OCI-LY1 (cell line): ENCODE results near the gene EFR3B.
"Not testable (repeated sequence)": the region's sequence is repeated elsewhere in the genome, so short reads cannot be mapped to it uniquely, and the experiment has no call there.

Experiments
- H2AFZ ChIP-seq: fragments of 200-600 bp; sonication (generic), shearing (Covaris generic); 2 replicates; pipeline ENCODE4 v1.6.0; 2014; ENCODE audit warnings: antibody characterized with exemption, mild to moderate bottlenecking, low read length
- H3F3A ChIP-seq: fragments of 200-600 bp; sonication (generic), shearing (Covaris generic); 2 replicates; pipeline ENCODE4 v1.6.0; 2014; ENCODE audit warnings: mild to moderate bottlenecking, antibody characterized with exemption, low read length, moderate library complexity; ENCODE audit not compliant: insufficient read depth
- H3K27ac ChIP-seq: fragments of 200-600 bp; sonication (generic); 2 replicates; pipeline ENCODE4 v1.5.1; 2014; ENCODE audit warnings: low read length, mixed run types, mild to moderate bottlenecking, low read depth; ENCODE audit not compliant: poor library complexity, severe bottlenecking
- H3K27me3 ChIP-seq: fragments of 200-600 bp; sonication (generic); 2 replicates; pipeline ENCODE4 v1.6.0; 2014; ENCODE audit warnings: antibody characterized with exemption, mild to moderate bottlenecking, low read length, moderate library complexity; ENCODE audit not compliant: insufficient read depth
- H3K36me3 ChIP-seq: fragments of 200-600 bp; sonication (generic); 2 replicates; pipeline ENCODE4 v1.6.1; 2014; ENCODE audit warnings: mild to moderate bottlenecking, antibody characterized with exemption, low read length, moderate library complexity, mixed read lengths; ENCODE audit not compliant: insufficient read depth
- H3K4me1 ChIP-seq: fragments of 200-600 bp; sonication (generic); 2 replicates; pipeline ENCODE4 v1.5.1; 2014; ENCODE audit warnings: mild to moderate bottlenecking, low read length, moderate library complexity; ENCODE audit not compliant: insufficient read depth, severe bottlenecking
- H3K4me2 ChIP-seq: fragments of 200-600 bp; sonication (generic), shearing (Covaris generic); 2 replicates; pipeline ENCODE4 v1.6.1; 2014; ENCODE audit warnings: low read length
- H3K4me3 ChIP-seq: fragments of 200-600 bp; sonication (generic); 2 replicates; pipeline ENCODE4 v1.5.1; 2014; ENCODE audit warnings: low read length, low read depth, mild to moderate bottlenecking, mixed read lengths; ENCODE audit not compliant: poor library complexity, severe bottlenecking
- H3K79me2 ChIP-seq: fragments of 200-600 bp; shearing (Covaris generic); 2 replicates; pipeline ENCODE4 v1.6.1; 2016; ENCODE audit warnings: mixed run types, low read length, mixed read lengths; ENCODE audit not compliant: insufficient read depth
- H3K9ac ChIP-seq: fragments of 200-600 bp; sonication (generic), shearing (Covaris generic); 2 replicates; pipeline ENCODE4 v1.6.1; 2014; ENCODE audit warnings: mild to moderate bottlenecking, low read length, mixed read lengths
- H3K9me2 ChIP-seq: fragments of 200-600 bp; sonication (generic), shearing (Covaris generic); 2 replicates; pipeline ENCODE4 v1.6.1; 2014; ENCODE audit warnings: low read depth, mild to moderate bottlenecking, low read length, mixed read lengths
- H3K9me3 ChIP-seq: fragments of 200-600 bp; shearing (Covaris generic); 2 replicates; pipeline ENCODE4 v1.6.1; 2014; ENCODE audit warnings: low read length, mixed read lengths
- H4K20me1 ChIP-seq: fragments of 200-600 bp; sonication (generic), shearing (Covaris generic); 2 replicates; pipeline ENCODE4 v1.6.0; 2016; ENCODE audit warnings: mild to moderate bottlenecking, low read length; ENCODE audit not compliant: insufficient read depth
- EZH2 ChIP-seq: fragments of 200-600 bp; sonication (generic), shearing (Covaris generic); IDR thresholded peaks from 2 replicates; pipeline ENCODE4 v1.8.0; 2017; ENCODE audit warnings: borderline replicate concordance, mixed run types, mild to moderate bottlenecking, antibody characterized with exemption, low read length, moderate library complexity, mixed read lengths
- TF ChIP-seq, protein P1 (sequence below): fragments of 200-600 bp; sonication (generic), shearing (Covaris generic); IDR thresholded peaks from 2 replicates; pipeline ENCODE4 v1.5.1; 2017; ENCODE audit warnings: mild to moderate bottlenecking, antibody characterized with exemption, low read length, moderate library complexity, mixed read lengths

Gene EFR3B

DNA sequence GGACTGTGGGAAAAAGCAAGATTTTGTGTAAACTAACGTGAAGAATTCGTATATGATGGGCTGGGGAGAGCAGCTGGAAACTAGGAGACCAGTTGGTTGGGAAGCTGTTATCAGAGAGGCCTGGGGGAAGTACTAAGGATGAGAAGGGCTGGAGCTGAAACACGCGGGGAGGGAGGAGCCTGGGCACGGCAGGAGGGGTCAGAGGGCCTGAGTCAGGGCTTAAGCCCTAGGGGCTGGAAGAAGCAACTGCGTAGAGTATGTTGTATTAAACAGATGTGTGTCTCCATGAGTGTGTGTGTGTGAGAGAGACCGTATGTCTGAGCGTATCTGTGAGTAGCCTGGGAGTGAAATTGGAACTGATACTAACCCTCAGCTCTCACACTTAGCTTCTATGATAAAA is 118.1 kb downstream of the EFR3B start:
- Histone ChIP-seq H3K36me3 (no peaks in the 10 kb centered on the region), H3K79me2 (no peaks in the 10 kb centered on the region), H3K9me2 (no peaks in the 10 kb centered on the region), H2AFZ (no peak overlapping the region), H3K9me3 (no peaks in the 10 kb centered on the region), H3F3A (no peaks in the 10 kb centered on the region), H3K4me1 (no peaks in the 10 kb centered on the region), H3K9ac (no peak overlapping the region), H3K27me3 (0 out of 2 replicates have a peak, but pooled peaks cover 3% of the 10 kb centered on the region), H3K27ac (no peak overlapping the region), H3K4me2 (no peak overlapping the region), H3K4me3 (no peak overlapping the region), H4K20me1 (no peaks in the 10 kb centered on the region)
- TF ChIP-seq EZH2: no peak
- TF ChIP-seq, protein P1, sequence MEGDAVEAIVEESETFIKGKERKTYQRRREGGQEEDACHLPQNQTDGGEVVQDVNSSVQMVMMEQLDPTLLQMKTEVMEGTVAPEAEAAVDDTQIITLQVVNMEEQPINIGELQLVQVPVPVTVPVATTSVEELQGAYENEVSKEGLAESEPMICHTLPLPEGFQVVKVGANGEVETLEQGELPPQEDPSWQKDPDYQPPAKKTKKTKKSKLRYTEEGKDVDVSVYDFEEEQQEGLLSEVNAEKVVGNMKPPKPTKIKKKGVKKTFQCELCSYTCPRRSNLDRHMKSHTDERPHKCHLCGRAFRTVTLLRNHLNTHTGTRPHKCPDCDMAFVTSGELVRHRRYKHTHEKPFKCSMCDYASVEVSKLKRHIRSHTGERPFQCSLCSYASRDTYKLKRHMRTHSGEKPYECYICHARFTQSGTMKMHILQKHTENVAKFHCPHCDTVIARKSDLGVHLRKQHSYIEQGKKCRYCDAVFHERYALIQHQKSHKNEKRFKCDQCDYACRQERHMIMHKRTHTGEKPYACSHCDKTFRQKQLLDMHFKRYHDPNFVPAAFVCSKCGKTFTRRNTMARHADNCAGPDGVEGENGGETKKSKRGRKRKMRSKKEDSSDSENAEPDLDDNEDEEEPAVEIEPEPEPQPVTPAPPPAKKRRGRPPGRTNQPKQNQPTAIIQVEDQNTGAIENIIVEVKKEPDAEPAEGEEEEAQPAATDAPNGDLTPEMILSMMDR: no peak

DNA sequence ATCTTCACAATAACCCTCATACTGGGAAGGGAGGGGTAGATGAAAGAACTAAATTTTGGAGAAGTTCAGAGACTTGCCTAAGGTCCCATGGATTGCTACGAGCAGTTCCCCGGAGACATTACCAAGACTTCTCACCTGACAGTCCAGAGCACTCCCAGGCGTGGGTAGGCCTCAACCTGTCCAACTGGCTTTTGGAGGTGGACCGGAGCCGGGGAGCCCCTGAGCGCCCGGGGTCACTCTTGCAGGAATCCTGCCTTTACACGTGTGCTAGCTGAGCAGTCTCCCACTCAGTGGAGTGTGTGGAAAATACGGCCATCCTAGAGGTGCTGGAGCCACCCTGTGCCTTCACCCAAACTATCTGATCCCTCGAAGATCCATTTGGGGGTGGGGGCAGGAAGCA is 118.5 kb downstream of the EFR3B start:
- Histone ChIP-seq H3K79me2 (no peaks in the 10 kb centered on the region), H3K9me2 (no peaks in the 10 kb centered on the region), H4K20me1 (no peaks in the 10 kb centered on the region), H3K4me3 (no peak overlapping the region), H3F3A (no peaks in the 10 kb centered on the region), H3K27ac (no peak overlapping the region), H3K27me3 (0 out of 2 replicates have a peak, but pooled peaks cover 3% of the 10 kb centered on the region), H3K4me1 (no peaks in the 10 kb centered on the region), H2AFZ (no peak overlapping the region), H3K4me2 (no peak overlapping the region), H3K9ac (no peak overlapping the region), H3K36me3 (no peaks in the 10 kb centered on the region), H3K9me3 (no peaks in the 10 kb centered on the region)
- TF ChIP-seq EZH2: no peak
- TF ChIP-seq, protein P1: no peak

DNA sequence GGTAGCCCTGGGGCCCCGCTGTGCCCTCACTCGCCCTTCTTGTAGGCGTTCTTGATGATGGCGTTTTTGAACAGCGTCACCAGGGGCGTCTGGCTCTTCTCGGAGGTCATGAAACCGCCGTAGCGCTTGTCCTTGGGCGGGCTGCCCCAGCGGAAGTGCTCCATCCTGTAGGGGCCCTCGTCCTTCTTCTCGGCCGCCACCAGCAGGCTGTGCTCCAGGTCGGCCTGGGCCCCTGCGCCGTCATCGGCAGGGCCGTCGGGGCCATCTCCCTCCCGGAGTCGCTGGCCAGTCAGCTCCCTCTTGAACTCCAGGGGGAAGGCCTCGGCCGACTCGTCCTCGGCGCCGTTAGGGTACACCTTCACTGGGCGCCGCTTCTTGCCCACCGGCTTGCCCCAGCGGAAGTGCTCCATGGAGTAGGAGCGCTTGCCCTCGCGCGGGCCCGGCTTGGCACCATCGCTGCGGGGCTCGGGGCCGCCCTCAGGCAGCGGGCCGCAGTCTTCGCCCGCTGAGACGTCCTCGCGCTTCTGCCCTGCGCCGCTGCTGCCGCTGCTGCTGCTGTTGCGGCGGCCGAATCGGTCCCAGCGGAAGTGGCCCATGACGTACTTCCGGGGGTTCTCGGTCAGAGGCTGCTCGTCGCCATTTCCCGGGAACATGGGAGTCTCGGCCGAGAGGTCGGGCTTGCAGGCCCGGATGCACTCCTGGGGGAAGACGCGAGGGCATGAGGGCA is 119.3 kb downstream of the EFR3B start:
- Histone ChIP-seq H3K4me3 (no peak overlapping the region), H3K27me3 (0 out of 2 replicates have a peak, but pooled peaks cover 3% of the 10 kb centered on the region), H4K20me1 (no peaks in the 10 kb centered on the region), H2AFZ (no peak overlapping the region), H3K4me2 (no peak overlapping the region), H3K9ac (no peak overlapping the region), H3F3A (no peaks in the 10 kb centered on the region), H3K9me3 (no peaks in the 10 kb centered on the region), H3K4me1 (no peaks in the 10 kb centered on the region), H3K79me2 (no peaks in the 10 kb centered on the region), H3K27ac (no peak overlapping the region), H3K36me3 (no peaks in the 10 kb centered on the region), H3K9me2 (no peaks in the 10 kb centered on the region)
- no peak for TF ChIP-seq EZH2
- TF ChIP-seq, protein P1: no peak

DNA sequence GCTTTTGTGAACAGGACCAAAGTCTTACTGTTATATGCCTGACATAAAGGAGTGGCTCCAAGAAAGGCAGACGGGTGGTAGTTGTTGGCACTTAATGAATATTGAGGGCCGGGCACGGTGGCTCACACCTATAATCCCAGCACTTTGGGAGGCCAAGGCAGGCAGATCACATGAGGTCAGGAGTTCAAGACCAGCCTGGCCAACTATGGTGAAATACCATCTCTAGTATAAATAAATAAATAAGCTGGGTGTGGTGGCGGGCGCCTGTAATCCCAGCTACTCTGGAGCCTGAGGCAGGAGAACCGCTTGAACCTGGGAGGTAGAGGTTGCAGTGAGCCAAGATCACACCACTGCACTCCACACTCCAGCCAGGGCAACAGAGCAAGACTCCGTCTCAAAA is 120.2 kb downstream of the EFR3B start:
- not testable (repeated sequence) for H2AFZ ChIP-seq, H3K27me3 ChIP-seq

More for the DNA sequence above, 120.2 kb downstream of the EFR3B start:
- H3F3A ChIP-seq, H3K27ac ChIP-seq, H3K4me1 ChIP-seq, H3K9ac ChIP-seq, H3K9me3 ChIP-seq, H3K4me3 ChIP-seq, H3K36me3 ChIP-seq, H3K4me2 ChIP-seq, H3K9me2 ChIP-seq, H4K20me1 ChIP-seq, H3K79me2 ChIP-seq: not testable (repeated sequence)
